Astrocyte of the spinal cord (primary cell): Measurements from ENCODE around the gene SYDE1.

Source experiments
- DNase-seq: peaks from one replicate; pipeline ENCODE4 v3.0.0; 2011; ENCODE audit warnings: low read depth, low spot score
- H3K4me3 ChIP-seq: 2 replicates; pipeline ENCODE4 v1.5.1; 2011; ENCODE audit warnings: low read depth, mild to moderate bottlenecking, low read length, moderate library complexity
- in situ Hi-C: cut with HindIII; loops from 2 replicates; pipeline ENCODE4 v1.10.0; 2017; ENCODE audit warnings: low sequenced_read_pairs
- TF ChIP-seq, protein P1 (sequence below): IDR thresholded peaks from 2 replicates; pipeline ENCODE4 v1.5.1; 2012; ENCODE audit warnings: low read depth, mild to moderate bottlenecking, low read length, inconsistent platforms

SYDE1 gene

DNA sequence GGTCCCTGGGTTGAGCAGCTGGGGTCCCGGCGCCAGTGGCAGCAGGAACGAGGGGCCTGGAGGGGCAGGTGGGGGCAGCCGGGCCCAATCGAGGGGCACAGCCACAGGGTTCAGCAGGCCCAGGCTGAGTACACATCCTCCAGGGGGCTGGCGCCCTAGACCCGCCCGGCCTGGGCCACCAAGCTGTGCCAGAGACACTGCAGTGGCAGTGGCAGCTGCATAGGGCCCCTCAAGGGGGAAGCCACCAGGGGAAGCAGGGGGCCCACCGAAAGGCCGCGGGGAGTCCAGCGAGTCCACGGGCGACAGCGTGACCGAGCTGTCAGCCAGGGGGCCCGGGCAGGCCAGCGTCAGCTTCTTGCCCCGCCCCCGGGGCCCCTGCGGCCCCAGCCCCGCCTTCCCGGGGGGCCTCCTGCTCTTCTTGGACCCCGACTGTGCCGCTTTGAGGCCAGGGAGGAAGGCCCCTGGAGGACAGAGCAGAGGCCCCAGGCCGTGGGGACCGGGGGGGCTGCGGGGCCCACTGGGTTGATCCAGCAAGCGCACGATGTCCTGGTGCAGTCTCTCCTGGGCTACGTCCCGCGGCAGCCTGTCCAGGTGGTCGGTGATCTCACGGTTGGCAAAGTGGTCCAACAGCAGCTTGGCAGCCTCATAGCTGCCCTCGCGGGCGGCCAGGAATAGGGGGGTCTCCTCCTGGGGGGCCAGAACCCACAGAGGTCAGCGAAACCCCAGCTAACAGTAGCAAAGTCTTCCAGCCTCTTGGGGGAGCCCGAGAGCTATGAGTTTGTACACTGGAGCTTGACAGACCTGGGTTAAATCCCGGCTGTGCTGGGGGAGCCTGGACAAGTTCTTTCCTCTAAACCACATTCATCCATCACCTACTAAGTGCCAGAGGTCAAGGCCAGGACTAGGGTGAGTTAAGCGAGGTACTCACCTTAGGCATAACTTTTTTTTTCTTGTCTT is 54.1 kb downstream of the SYDE1 start:
- TF ChIP-seq, protein P1, sequence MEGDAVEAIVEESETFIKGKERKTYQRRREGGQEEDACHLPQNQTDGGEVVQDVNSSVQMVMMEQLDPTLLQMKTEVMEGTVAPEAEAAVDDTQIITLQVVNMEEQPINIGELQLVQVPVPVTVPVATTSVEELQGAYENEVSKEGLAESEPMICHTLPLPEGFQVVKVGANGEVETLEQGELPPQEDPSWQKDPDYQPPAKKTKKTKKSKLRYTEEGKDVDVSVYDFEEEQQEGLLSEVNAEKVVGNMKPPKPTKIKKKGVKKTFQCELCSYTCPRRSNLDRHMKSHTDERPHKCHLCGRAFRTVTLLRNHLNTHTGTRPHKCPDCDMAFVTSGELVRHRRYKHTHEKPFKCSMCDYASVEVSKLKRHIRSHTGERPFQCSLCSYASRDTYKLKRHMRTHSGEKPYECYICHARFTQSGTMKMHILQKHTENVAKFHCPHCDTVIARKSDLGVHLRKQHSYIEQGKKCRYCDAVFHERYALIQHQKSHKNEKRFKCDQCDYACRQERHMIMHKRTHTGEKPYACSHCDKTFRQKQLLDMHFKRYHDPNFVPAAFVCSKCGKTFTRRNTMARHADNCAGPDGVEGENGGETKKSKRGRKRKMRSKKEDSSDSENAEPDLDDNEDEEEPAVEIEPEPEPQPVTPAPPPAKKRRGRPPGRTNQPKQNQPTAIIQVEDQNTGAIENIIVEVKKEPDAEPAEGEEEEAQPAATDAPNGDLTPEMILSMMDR: peak; percentile 38
- in situ Hi-C loops: no loop called here
- DNase-seq: no peak

More for the DNA sequence above, 54.1 kb downstream of the SYDE1 start:
- no peak overlapping the region for H3K4me3 ChIP-seq
